RPMI7951 (cell line): Measurements from ENCODE around the gene CENPL. TPM values are rescaled to one million over a fixed set of nuclear protein-coding genes. Genes with fewer than 3 reads are reported as not detected.

Source experiments
- DNase-seq: peaks from one replicate; pipeline ENCODE4 v3.0.0-alpha.2; 2012; ENCODE audit warnings: low read depth
- total RNA-seq: library from RNA; depleted of rRNA; stranded (reverse); fragments of >200 nt; shearing (Covaris generic); gene quantifications from 2 replicates; pipeline ENCODE4 v1.2.3, GENCODE V29; 2014; rRNA removed

CENPL gene
- total RNA-seq, 1 experiment from 2014 or later: 39.3 TPM

GRCh38 chr1:173758110-173758509 lies 66.6 kb downstream of the CENPL start:
- no peak for DNase-seq

- DNase-seq: no peak
Measured at GRCh38 chr1:173757666-173758065, 67.0 kb downstream of the CENPL start.

GRCh38 chr1:173753830-173754229 lies 70.9 kb downstream of the CENPL start:
- DNase-seq: no peak

Other genes with a start within 250 kb of the CENPL start
- not detected in 2 replicates for gene SLC9C2, start 221.8 kb downstream of the CENPL start, total RNA-seq
- gene TEX50, start 189.5 kb downstream of the CENPL start, total RNA-seq: not detected in 2 replicates
- gene ANKRD45, start 155.0 kb downstream of the CENPL start, total RNA-seq: not detected in 2 replicates
- 16.3 and 20.2 TPM in 2 replicates for gene KLHL20, start 109.9 kb downstream of the CENPL start, total RNA-seq
- 34.1 and 39.2 TPM in 2 replicates for gene DARS2, start 210 bp downstream of the CENPL start, total RNA-seq
- 276 and 296 TPM in 2 replicates for gene GAS5, start 43.1 kb upstream of the CENPL start, total RNA-seq
- gene ZBTB37, start 43.5 kb upstream of the CENPL start, total RNA-seq: 1.6 and 1.7 TPM in 2 replicates
- 0.39 and 1.1 TPM in 2 replicates for gene SERPINC1, start 92.4 kb upstream of the CENPL start, total RNA-seq
- gene RC3H1, start 197.5 kb upstream of the CENPL start, total RNA-seq: 10.5 and 11.4 TPM in 2 replicates